ENCODE measurements around the gene RBMY1B.
"Not testable (repeated sequence)": the region's sequence is repeated elsewhere in the genome, so short reads cannot be mapped to it uniquely, and the experiment has no call there.

The RBMY1B gene

GRCh38 chrY:21511038-21511437 is at the start of gene RBMY1B:
Gene RBMY1B, plus strand, starts transcription at chrY:21511338. Its CDS starts 2,013 bp downstream, at chrY:21513351.
- DNase-seq (ENCODE audit: low read depth), result not testable (repeated sequence)

GRCh38 chrY:21462915-21463314 is 48.2 kb upstream of the RBMY1B start:
- DNase-seq (ENCODE audit: low read depth), result not testable (repeated sequence)

GRCh38 chrY:21482967-21483366 is 28.2 kb upstream of the RBMY1B start:
- no peak for DNase-seq (ENCODE audit: low read depth)

GRCh38 chrY:21534579-21534978 is 23.4 kb downstream of the RBMY1B start, which contains the start of gene RBMY1A1:
Gene RBMY1A1, plus strand, starts transcription at chrY:21534879. Its CDS starts 2,013 bp downstream, at chrY:21536892.
- DNase-seq (ENCODE audit: low read depth), result not testable (repeated sequence)

- not testable (repeated sequence) for DNase-seq (ENCODE audit: low read depth)
Observed at GRCh38 chrY:21559316-21559984, 48.3 kb downstream of the RBMY1B start.

Data from stimulated activated CD8-positive, alpha-beta memory T cell treated with anti-CD3 and anti-CD28 coated beads, Interleukin-12 subunit alpha, Interleukin-12 subunit beta, amount 100 ng/mL, for 4 hours (primary cell).